HG02970 (cell line): ENCODE results near the gene ABCA10.
"Not testable (repeated sequence)": the region's sequence is repeated elsewhere in the genome, so short reads cannot be mapped to it uniquely, and the experiment has no call there.

Experiments
- ATAC-seq: cut with Tn5 transposase; IDR thresholded peaks from one replicate; pipeline ENCODE4 v1.9.1; 2021; ENCODE audit warnings: mild to moderate bottlenecking, moderate library complexity, moderate number of reproducible peaks; ENCODE audit not compliant: unreplicated experiment, low FRiP score

Gene ABCA10

GRCh38 chr17:69168642-69169041 lies 60.0 kb downstream of the ABCA10 start:
- ATAC-seq = not testable (repeated sequence)

DNA sequence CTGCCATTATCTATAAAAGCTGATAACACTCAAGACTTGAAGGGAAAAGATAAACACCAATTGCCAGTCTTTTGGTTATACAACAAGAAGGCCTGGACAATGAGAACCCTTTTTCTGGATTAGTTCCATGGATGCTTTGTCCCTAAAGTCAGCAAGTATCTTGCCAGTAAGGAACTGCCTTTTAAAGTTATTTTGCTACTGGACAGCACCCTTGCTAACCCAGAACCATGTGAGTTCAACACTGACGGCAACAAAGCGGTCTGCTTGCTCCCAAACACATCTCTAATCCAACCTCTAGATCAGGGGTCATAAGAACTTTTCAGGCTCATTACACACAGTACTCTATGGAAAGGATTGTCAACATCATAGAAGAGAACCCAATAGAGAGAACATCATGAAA lies 61.7 kb downstream of the ABCA10 start:
- no peak for ATAC-seq

DNA sequence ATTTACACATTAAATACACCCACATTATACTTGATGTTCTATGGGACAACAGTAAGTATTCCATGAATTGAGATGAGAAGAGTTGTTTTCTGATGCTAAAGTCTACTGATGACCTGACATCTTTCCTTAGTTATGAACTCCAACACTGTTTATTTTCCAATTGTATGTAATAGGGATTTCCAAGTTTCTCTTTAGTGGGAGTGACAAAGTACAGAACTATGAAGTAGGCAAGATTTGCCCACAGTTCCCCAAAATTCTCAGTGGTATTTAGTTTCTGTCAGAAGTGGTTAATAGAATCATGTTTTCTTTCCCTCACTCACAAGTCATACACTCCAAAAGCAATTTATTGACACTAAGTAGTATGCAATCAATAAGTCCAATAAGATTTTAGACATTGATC lies 64.4 kb downstream of the ABCA10 start:
- ATAC-seq = no peak

DNA sequence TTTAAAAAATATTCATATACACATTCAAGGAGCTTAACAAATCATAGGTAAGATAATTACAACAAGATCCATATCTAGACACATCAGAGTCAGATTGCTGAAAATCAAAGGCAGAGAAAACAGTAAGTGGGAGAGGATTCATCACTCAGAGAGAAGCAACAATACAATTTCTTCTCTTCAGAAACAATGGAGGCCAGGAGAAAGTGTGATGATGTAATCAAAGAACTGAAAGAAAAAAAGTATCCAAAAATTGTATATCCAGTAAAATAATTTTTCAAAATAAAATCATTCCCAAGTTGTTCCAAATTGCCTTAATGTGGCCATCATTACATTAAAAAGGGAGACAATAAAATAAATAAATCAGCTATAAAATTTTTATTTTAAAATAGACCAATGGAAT lies 69.2 kb downstream of the ABCA10 start:
- no peak for ATAC-seq

DNA sequence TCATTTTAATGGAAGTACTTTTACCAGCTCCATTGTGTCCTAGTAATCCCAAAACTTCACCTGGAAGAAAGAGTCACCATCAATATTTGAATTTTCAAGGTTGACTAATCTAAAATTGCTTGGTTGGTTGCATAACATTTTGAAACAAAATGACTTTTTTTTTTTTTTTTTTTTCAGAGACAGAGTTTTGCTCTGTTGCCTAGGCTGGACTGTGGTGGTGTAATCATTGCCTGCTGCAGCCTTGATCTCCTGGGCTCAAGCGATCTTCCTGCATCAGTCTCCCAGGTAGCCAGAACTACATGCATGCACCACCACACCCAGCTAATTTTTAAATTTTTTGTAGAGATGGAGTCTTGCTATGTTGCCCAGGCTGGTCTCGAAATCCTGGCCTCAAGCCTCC lies 74.4 kb downstream of the ABCA10 start:
- ATAC-seq = no peak

DNA sequence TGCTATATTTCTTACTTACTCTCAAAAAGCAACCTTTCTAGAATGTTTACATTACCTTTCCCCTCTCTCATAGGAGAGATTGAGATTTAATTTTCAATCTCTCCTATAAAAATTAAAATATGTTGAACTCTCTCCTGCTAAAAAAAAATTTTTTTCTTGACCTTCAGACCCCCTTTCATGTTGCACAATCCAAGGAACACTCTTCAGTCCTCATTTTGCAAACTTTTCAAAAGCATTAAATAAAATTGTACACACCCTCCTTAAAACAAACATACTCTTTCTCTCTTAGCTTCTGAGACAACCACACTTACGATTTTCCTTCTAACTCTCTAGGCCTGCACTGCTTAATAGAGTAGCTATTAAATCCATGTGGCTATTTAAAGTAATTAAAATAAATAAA lies 78.3 kb downstream of the ABCA10 start:
- ATAC-seq = no peak

- no peak for ATAC-seq
Observed at GRCh38 chr17:69147460-69147859, 81.2 kb downstream of the ABCA10 start.

GRCh38 chr17:69144331-69145255 lies 84.0 kb downstream of the ABCA10 start:
- no peak for ATAC-seq

GRCh38 chr17:69143683-69144231 lies 84.9 kb downstream of the ABCA10 start:
- no peak for ATAC-seq

DNA sequence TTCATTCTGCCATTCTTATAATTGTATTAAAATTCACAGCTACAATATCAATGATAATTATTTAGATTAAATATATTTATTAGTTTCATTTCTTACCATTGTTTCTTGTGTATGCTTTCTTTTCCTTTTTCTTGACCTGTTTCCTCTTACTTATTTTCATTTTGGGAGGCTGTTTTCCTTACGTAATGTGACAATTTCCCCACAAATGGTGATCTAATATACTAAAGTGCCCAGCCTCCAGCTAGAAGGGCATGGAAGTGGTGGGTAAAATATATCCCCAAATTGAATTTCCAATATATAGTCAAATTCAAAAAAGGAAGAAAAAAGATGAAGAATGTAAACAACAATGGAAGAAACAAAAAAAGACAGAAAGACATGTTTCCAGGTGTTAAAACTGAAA lies 85.5 kb downstream of the ABCA10 start:
- no peak for ATAC-seq

DNA sequence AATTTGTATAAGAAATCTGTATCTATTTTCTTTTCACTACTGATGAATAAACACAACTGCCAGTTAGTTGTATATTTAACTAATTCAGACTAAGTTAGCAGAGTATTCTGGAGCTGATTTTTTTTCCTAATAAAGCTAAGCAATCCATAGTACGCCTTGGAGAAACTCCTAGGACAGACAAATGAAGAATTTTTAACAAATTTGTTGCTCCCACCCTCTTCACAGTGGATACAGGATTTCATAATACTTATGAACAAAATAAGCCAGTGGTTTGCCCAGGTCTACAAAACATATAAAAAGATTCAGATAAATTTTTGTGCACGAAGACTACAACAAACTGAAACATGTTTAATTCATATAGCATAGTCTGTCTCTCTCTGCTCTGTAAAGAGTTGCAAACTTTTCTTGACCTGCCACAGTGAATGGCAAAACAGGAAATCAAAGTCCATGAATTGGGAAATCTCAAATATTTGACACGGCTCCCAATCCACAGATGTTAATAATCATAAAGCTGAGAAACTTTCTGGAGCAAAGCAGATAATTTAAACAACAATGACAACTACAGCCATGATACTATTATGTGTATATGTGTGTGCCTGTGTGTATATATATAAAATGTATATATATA lies 86.3 kb downstream of the ABCA10 start:
- no peak for ATAC-seq

- ATAC-seq = no peak
Observed at GRCh38 chr17:69141431-69142174, 87.0 kb downstream of the ABCA10 start, which contains the start of gene ABCA6. Gene ABCA6 (minus strand): TSS chr17:69141895. CDS start chr17:69140703, 1,192 bp downstream.

DNA sequence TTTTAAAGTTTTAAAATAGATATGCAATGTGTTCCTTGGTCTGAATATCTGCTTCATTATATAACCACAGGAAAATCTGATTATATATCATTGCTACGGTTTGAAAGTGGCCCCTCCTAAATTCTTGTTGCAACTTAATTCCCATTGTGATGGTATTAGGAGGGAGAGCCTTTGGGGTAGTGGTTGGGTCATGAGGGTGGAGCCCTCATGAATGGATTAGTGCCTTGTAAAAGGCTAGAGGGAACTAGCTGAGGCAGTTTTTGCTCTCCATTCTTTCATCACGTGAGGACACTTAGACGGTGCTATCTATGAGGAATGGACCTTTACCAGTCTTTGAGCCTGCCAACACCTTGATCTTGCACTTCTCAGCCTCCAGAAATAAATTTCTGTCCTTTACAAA lies 94.5 kb downstream of the ABCA10 start:
- no peak for ATAC-seq

DNA sequence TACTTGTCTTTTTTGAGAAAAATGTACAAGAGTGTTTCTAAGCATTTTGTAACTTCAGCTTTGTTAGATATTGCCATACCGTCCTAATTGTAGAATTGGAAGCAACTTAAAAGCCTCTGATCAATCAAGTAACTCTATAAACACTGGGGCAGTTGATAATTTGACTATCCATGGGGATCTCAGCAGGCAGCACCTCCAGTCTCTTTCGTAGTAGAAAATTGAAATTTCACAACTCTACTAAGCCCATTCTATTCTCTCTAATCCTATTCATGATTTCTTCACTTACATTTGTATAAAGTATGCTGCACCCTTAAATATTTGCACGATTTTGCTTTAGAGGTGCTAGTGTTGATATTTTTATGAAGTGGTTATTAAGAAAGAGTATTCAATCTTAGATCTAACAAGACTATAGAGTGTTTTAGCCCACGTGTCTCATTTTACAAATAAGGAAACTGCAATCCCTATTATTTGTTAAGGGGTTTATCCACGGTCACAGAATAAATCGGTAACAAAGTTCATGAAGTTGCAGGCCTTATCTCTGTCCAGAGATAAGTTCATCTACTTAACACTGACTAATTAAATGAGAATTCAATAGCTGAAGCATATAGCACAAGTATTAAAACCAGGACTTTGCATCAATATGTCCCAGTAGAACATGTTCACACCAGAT lies 97.9 kb downstream of the ABCA10 start:
- no peak for ATAC-seq

- ATAC-seq = no peak
Observed at GRCh38 chr17:69123626-69124025, 105.0 kb downstream of the ABCA10 start.

DNA sequence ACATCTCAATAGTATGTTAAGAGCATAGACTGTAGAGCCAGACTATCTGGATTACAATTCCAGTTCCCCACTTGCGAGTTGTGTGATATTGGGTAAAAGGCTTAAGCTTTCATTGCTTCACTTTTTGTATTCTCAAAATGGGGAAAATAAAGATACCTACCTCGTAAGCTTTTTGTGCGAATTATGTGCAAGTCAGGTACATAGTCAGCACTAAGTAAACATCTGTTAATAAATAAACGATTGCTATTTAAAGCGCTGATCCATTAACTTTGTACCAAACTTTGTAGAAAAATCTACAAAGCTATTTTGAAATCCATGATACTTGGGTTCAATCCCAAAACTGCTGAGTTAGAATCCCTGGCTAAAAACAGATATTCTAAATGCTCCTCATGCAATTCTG lies 106.6 kb downstream of the ABCA10 start:
- no peak for ATAC-seq

DNA sequence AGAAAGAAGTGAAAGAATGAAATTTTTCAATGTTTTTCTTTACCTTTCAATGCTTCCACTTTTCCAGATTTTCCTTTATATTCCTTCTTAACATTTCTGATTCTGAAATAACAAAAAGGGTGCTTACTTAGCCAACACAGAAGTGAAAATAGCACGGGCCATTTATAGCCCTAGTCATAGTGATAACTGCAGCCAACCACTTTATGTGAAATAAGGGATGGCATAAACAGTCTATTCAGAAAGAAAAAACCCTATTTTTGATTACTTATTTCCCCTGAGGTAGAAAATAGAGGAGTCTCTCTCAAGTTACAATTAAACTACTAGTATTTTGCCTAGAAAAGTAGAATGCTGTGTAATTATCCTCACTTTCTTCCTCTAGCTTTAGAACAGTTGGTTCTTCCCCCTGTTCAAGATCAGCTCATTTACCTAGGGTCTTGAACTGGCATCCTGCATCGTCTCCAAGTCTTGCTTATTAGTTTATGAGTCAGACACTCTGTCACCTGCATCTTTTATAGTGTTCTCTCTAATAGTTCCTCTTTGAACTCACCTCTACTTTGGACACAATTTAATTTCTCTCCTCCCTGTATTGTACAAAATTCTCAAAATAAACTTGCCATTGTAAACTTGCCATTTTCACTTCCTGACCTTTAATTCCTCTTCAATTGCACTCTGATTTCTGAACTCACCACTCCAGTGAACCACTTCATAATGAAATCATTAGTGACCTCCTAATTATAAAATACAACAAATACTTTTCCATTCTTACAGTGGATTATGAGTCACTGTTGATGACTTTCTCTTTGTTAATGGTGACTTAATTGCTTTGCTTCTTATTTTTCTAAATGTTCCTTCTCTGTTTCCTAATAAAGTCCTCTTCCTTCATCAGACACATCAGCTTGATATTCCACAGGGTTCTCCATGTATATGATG lies 110.5 kb downstream of the ABCA10 start:
- ATAC-seq = no peak

DNA sequence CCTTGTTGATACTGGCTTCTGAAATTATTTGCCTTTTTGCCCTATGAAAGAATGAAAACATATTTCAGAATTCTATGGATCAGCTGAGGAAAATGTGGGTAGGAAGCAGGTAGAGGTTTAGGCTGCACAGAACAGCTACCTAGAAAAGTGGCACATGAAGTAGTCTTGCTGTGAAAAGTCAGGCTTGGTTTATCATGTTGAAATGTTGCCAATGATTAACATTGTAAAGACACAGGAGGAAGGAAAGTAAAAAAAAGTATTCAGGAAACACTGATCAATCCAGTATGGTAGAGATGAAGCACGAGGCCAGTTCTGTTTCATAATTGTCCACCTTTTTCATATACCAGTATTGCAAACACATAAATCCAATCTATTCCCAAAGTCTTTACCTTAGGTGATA lies 116.8 kb downstream of the ABCA10 start:
- ATAC-seq = no peak
